ENCODE measurements around the gene PHF2.

Gene PHF2

GRCh38 chr9:93572636-93573515, 3.5 kb upstream of the PHF2 start:
- Histone ChIP-seq H3K4me2 (peak overlapping the region in 3 of 11 experiments; percentile 47 to 95 (median 83); a peak in 5 of 22 replicates), H4K20me1 (peaks cover 0 to 8% (median 2%) of the 10 kb centered on the region in 11 experiments; a peak in 11 of 22 replicates), H3K27me3 (no peaks in the 10 kb centered on the region), H3K4me1 (peaks cover 19 to 66% (median 36%) of the 10 kb centered on the region in 10 experiments), H3K27ac (no peak overlapping the region), H3K36me3 (peaks cover 0 to 8% (median 0%) of the 10 kb centered on the region in 11 experiments; a peak in 5 of 22 replicates), H3K9ac (no peak overlapping the region), H3K4me3 (no peak overlapping the region), H3K9me3 (replicated peaks in 1 of 11) (peaks cover 11 to 21% (median 17%) of the 10 kb centered on the region in 11 experiments)
- TF ChIP-seq Cebpa-rat (IDR thresholded peaks at IDR 0.05), result 0 out of 22 replicates have a peak, but pooled peaks of 1 of the 11 experiments have one; percentile 11

DNA sequence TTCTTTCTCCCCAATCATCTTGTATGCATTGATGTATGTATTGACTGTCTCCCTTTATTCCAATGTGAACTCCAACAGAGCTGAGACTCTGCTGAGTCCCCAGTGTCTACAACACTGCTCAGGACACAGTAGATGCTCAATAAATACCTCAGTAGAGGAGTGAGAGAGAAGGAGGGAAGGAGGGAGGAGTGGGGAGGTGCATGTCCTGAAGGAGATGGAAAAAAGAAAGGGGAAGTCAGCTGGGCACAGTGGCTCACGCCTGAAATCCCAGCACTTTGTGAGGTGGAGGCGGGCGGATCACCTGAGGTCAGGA, 2.9 kb upstream of the PHF2 start:
- no peaks in the 10 kb centered on the region for H3K27me3 ChIP-seq
- peak overlapping the region in 3 of 11 experiments; percentile 47 to 95 (median 83); a peak in 5 of 22 replicates for H3K4me2 ChIP-seq
- peaks cover 11 to 21% (median 17%) of the 10 kb centered on the region in 11 experiments for H3K9me3 ChIP-seq (replicated peaks in 1 of 11)
- H3K36me3 ChIP-seq, result peaks cover 0 to 8% (median 0%) of the 10 kb centered on the region in 11 experiments; a peak in 5 of 22 replicates
- H3K9ac ChIP-seq, result no peak overlapping the region
- peaks cover 0 to 14% (median 8%) of the 10 kb centered on the region in 11 experiments; a peak in 16 of 22 replicates for H4K20me1 ChIP-seq
- H3K27ac ChIP-seq, result no peak overlapping the region
- peaks cover 22 to 66% (median 38%) of the 10 kb centered on the region in 10 experiments for H3K4me1 ChIP-seq
- TF ChIP-seq Cebpa-rat (IDR thresholded peaks at IDR 0.05), result no peak
- H3K4me3 ChIP-seq, result no peak overlapping the region

DNA sequence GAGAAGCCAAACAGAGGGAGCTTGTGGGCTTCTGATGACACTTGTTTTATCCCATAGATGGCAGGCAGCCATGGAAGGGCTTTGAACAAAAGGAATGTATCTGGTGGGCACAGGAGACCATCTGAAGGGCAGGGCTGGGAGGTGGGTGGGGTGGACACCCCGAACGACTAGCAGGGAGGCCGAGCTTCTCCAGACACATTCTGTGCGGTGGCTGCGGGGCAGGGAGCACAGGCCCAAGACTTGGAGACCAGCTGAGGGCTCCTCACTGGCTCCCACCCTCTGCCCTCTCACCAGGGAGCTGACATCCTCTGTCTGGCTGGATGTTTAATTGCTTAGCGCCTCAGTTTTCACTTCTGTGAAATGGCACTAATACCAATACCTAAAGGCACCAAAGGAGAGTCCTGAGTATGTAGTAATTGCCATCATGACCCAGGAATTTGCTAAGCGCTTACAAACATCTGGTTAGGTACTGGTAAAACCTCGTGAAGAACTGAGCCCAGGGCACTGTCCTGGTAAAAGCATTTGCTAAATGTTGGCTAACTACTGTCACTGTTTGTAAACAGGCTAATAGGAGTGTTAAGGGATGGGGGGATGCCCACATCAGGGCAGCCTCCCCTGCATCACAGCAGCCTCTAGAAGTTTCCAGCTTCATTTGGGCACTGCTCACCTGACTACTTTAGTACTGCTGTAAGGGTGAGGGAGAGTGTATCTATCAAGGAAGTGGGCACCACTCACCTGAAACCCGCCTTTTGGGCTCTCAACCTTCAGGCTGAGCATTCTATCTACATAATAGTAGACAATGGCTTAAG, 2.1 kb upstream of the PHF2 start:
- peaks cover 11 to 21% (median 17%) of the 10 kb centered on the region in 11 experiments for H3K9me3 ChIP-seq (replicated peaks in 1 of 11)
- peaks cover 31 to 68% (median 42%) of the 10 kb centered on the region in 10 experiments for H3K4me1 ChIP-seq
- TF ChIP-seq Cebpa-rat (IDR thresholded peaks at IDR 0.05), result no peak
- H3K4me3 ChIP-seq, result no peak overlapping the region
- H3K36me3 ChIP-seq, result peaks cover 0 to 8% (median 0%) of the 10 kb centered on the region in 11 experiments; a peak in 5 of 22 replicates
- peaks cover 0 to 22% (median 16%) of the 10 kb centered on the region in 11 experiments; a peak in 17 of 22 replicates for H4K20me1 ChIP-seq
- no peak overlapping the region; a peak in 1 of 22 replicates for H3K27ac ChIP-seq
- H3K27me3 ChIP-seq, result no peaks in the 10 kb centered on the region
- peak overlapping the region; percentile 83 to 100 (median 99) for H3K4me2 ChIP-seq
- H3K9ac ChIP-seq, result peak overlapping the region in 3 of 11 experiments; percentile 95 to 98 (median 97); a peak in 3 of 22 replicates

DNA sequence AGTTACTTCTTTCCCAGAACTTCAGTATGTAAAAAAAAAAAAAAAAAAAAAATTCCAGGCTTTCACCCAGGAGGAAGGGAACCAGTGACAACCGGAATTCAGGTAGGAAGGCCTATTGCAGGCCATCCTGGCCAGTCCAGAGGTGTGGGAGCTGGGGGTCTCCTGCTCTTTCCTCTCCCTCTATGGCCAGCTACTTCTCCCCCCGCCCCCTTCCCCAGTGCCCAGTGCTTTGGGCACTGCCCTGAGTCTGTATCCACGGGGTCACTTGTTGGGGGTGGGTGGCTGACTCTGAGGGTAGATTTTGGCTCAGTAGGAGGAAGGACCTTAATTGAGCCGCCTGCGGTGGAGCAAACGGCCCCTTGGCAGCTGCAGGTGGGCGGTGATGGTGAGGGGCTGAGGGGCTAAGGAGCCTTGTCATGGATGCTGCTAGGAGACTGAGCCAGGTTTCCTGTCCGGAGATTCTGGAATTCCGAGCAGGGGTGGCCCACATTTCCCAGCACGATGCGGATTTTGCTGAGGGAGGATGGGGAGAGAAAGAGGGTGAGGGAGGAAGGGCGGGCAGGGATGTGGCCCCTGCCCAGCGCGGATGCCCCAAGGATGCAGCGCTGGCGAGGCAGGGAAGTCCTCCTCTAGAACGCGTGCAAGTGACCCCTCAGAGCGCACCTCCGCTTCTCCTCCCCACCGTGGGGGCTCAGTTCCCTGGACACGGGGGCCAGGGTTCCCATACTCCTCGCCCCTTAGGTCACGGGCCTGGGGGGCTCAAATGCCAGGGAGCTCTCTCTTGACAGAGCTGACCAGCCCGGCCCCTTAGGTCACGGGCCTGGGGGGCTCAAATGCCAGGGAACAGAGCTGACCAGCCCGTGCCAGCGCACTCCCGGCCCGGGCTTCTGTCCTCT, 1.2 kb upstream of the PHF2 start:
- peak overlapping the region; percentile 92 to 99 (median 96) for H3K27ac ChIP-seq
- H3K9ac ChIP-seq, result peak overlapping the region; percentile 95 to 100 (median 97)
- peaks cover 11 to 18% (median 16%) of the 10 kb centered on the region in 11 experiments for H3K9me3 ChIP-seq (replicated peaks in 1 of 11)

DNA sequence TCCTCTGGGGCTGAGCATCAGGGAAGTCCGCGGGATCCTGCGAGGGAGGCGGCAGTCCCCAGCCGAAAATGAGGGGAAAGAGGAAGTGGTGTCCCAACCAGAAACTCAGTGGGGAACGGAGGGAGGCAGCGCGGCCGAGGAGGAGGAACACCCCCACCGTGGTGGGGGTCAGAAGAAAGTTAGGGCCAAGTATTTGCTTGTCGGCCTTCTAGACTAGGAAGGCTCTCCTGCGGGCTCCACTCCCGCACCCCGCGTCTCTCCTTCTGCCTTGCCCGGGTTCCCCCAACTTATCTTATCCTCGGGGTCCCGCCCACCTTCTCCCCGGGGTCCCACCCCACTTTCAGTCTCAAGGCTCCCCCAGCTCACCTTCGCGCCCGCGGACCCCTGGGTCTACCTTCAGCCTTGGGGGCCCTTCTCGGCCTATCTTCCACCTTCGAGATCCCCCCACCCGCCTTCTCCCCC, 557 bp upstream of the PHF2 start:
- no peaks in the 10 kb centered on the region for H3K27me3 ChIP-seq
- peak overlapping the region; percentile 95 to 100 (median 97) for H3K9ac ChIP-seq
- H3K27ac ChIP-seq, result peak overlapping the region; percentile 92 to 99 (median 96)
- H4K20me1 ChIP-seq, result peaks cover 14 to 38% (median 31%) of the 10 kb centered on the region in 11 experiments; a peak in 21 of 22 replicates
- H3K4me2 ChIP-seq, result peak overlapping the region; percentile 83 to 100 (median 99)
- H3K36me3 ChIP-seq, result peaks cover 0 to 6% (median 0%) of the 10 kb centered on the region in 11 experiments; a peak in 3 of 22 replicates
- no peak for TF ChIP-seq Cebpa-rat (IDR thresholded peaks at IDR 0.05)
- peaks cover 33 to 62% (median 49%) of the 10 kb centered on the region in 10 experiments for H3K4me1 ChIP-seq
- peaks cover 8 to 12% (median 10%) of the 10 kb centered on the region in 11 experiments for H3K9me3 ChIP-seq (replicated peaks in 1 of 11)
- peak overlapping the region; percentile 77 to 92 (median 88) for H3K4me3 ChIP-seq

More for the DNA sequence above, 1.2 kb upstream of the PHF2 start:
- TF ChIP-seq Cebpa-rat (IDR thresholded peaks at IDR 0.05), result no peak
- H3K4me1 ChIP-seq, result peaks cover 33 to 62% (median 45%) of the 10 kb centered on the region in 10 experiments
- peaks cover 7 to 31% (median 25%) of the 10 kb centered on the region in 11 experiments; a peak in 18 of 22 replicates for H4K20me1 ChIP-seq
- peaks cover 0 to 8% (median 0%) of the 10 kb centered on the region in 11 experiments; a peak in 5 of 22 replicates for H3K36me3 ChIP-seq
- no peaks in the 10 kb centered on the region for H3K27me3 ChIP-seq
- H3K4me2 ChIP-seq, result peak overlapping the region; percentile 83 to 100 (median 99)
- peak overlapping the region; percentile 77 to 92 (median 88) for H3K4me3 ChIP-seq

GRCh38 chr9:93577078-93577974, 942 bp downstream of the PHF2 start:
- no peak for TF ChIP-seq Cebpa-rat (IDR thresholded peaks at IDR 0.05)
- peak overlapping the region; percentile 92 to 99 (median 96) for H3K27ac ChIP-seq

More at GRCh38 chr9:93577078-93577974, 942 bp downstream of the PHF2 start:
- Histone ChIP-seq H3K27me3 (no peaks in the 10 kb centered on the region), H3K9me3 (replicated peaks in 1 of 11) (peaks cover 0 to 2% (median 0%) of the 10 kb centered on the region in 11 experiments; a peak in 1 of 22 replicates), H3K4me1 (peaks cover 36 to 62% (median 56%) of the 10 kb centered on the region in 10 experiments), H3K4me2 (peak overlapping the region; percentile 92 to 99 (median 98)), H3K9ac (peak overlapping the region; percentile 95 to 100 (median 97)), H3K4me3 (peak overlapping the region; percentile 77 to 92 (median 88)), H3K36me3 (0 out of 22 replicates have a peak, but pooled peaks cover 0 to 6% (median 0%) of the 10 kb centered on the region in 11 experiments), H4K20me1 (peaks cover 29 to 53% (median 46%) of the 10 kb centered on the region in 11 experiments; a peak in 21 of 22 replicates)

Measured in BLaER1 treated with 17β-estradiol and CSF1 and Interleukin-3, amounts not matched to agents 10 nM and 100 nM (cell line).